Epithelial cell of prostate (primary cell): ENCODE results near the gene KCNIP3.
"Not testable (repeated sequence)": the region's sequence is repeated elsewhere in the genome, so short reads cannot be mapped to it uniquely, and the experiment has no call there.

Experiments used
- DNase-seq: peaks from one replicate; pipeline ENCODE4 v3.0.0-alpha.2; 2011; ENCODE audit warnings: low read depth, low spot score
- H3K27ac ChIP-seq: fragments of 450-650 bp; 2 replicates; pipeline ENCODE4 v1.5.1; 2017; ENCODE audit warnings: mild to moderate bottlenecking

The KCNIP3 gene

GRCh38 chr2:95392730-95393455, 95.7 kb downstream of the KCNIP3 start:
- no peak overlapping the region for H3K27ac ChIP-seq
- DNase-seq, result no peak

GRCh38 chr2:95393901-95394300, 96.8 kb downstream of the KCNIP3 start:
- no peak overlapping the region for H3K27ac ChIP-seq
- no peak for DNase-seq

- no peak for DNase-seq
- H3K27ac ChIP-seq, result no peak overlapping the region
Observed at GRCh38 chr2:95399061-95399460, 101.9 kb downstream of the KCNIP3 start.

GRCh38 chr2:95401480-95401879, 104.3 kb downstream of the KCNIP3 start:
- DNase-seq, result no peak
- no peak overlapping the region for H3K27ac ChIP-seq

- H3K27ac ChIP-seq, result peak overlapping the region; percentile 41
Observed at GRCh38 chr2:95402004-95402369, 104.8 kb downstream of the KCNIP3 start.

GRCh38 chr2:95402370-95403203, 105.4 kb downstream of the KCNIP3 start, which contains the start of gene FAHD2A:
FAHD2A (plus strand) TSS chr2:95402708; CDS start chr2:95405559, 2,851 bp downstream.
- DNase-seq, result peak; percentile 18

More at GRCh38 chr2:95402004-95402369, 104.8 kb downstream of the KCNIP3 start:
- DNase-seq, result not testable (repeated sequence)

GRCh38 chr2:95403204-95403721, 106.1 kb downstream of the KCNIP3 start:
- not testable (repeated sequence) for DNase-seq
- H3K27ac ChIP-seq, result peak overlapping the region; percentile 41

More at GRCh38 chr2:95402370-95403203, 105.4 kb downstream of the KCNIP3 start, which contains the start of gene FAHD2A:
- H3K27ac ChIP-seq, result peak within 1 kb of the TSS; percentile 41

GRCh38 chr2:95403824-95404223, 106.7 kb downstream of the KCNIP3 start:
- DNase-seq, H3K27ac ChIP-seq: not testable (repeated sequence)

- not testable (repeated sequence) for H3K27ac ChIP-seq, DNase-seq
Observed at GRCh38 chr2:95404676-95405075, 107.5 kb downstream of the KCNIP3 start.

GRCh38 chr2:95411239-95411638, 114.1 kb downstream of the KCNIP3 start:
- not testable (repeated sequence) for DNase-seq

GRCh38 chr2:95414015-95414594, 117.0 kb downstream of the KCNIP3 start:
- peak; percentile 5 for DNase-seq
- not testable (repeated sequence) for H3K27ac ChIP-seq

More at GRCh38 chr2:95411239-95411638, 114.1 kb downstream of the KCNIP3 start:
- not testable (repeated sequence) for H3K27ac ChIP-seq

GRCh38 chr2:95415138-95415537, 118.0 kb downstream of the KCNIP3 start:
- DNase-seq, H3K27ac ChIP-seq: not testable (repeated sequence)

- not testable (repeated sequence) for H3K27ac ChIP-seq
Observed at GRCh38 chr2:95415561-95415960, 118.4 kb downstream of the KCNIP3 start.

GRCh38 chr2:95427196-95427867, 130.2 kb downstream of the KCNIP3 start:
- H3K27ac ChIP-seq, DNase-seq: not testable (repeated sequence)

More at GRCh38 chr2:95415561-95415960, 118.4 kb downstream of the KCNIP3 start:
- DNase-seq, result not testable (repeated sequence)

- not testable (repeated sequence) for H3K27ac ChIP-seq, DNase-seq
Observed at GRCh38 chr2:95429748-95430467, 132.8 kb downstream of the KCNIP3 start.

GRCh38 chr2:95433373-95433772, 136.2 kb downstream of the KCNIP3 start:
- not testable (repeated sequence) for DNase-seq, H3K27ac ChIP-seq

GRCh38 chr2:95433973-95434372, 136.8 kb downstream of the KCNIP3 start:
- not testable (repeated sequence) for DNase-seq, H3K27ac ChIP-seq

GRCh38 chr2:95434507-95435076, 137.4 kb downstream of the KCNIP3 start:
- DNase-seq, result peak; percentile 10
- H3K27ac ChIP-seq, result not testable (repeated sequence)
